HEK293T (cell line): ENCODE measurements around the gene KLHL29.

Experiments used
- CTCF ChIA-PET: fragments of 350-600 bp; formaldehyde crosslinking; extraction: SDS; loops from one replicate; lab custom pipeline; 2021; ENCODE audit warnings: antibody characterized with exemption, inconsistent platforms; lab: Yijun Ruan, JAX
- POLR2A ChIA-PET: fragments of 350-600 bp; formaldehyde crosslinking; extraction: SDS; loops from one replicate; lab custom pipeline; 2020; ENCODE audit warnings: antibody characterized with exemption, inconsistent platforms; lab: Yijun Ruan, JAX
- DNase-seq: peaks from one replicate; pipeline ENCODE4 v3.0.0; 2012; ENCODE audit warnings: mixed read lengths; ENCODE audit errors: extremely low spot score
- ARNT ChIP-seq: fragments of 450-650 bp; IDR thresholded peaks from 2 replicates; pipeline ENCODE4 v1.6.1; 2017; ENCODE audit warnings: mild to moderate bottlenecking
- BHLHE40 ChIP-seq: fragments of 450-650 bp; IDR thresholded peaks from 2 replicates; pipeline ENCODE4 v1.6.1; 2016; ENCODE audit warnings: mild to moderate bottlenecking, moderate library complexity, borderline replicate concordance
- CTBP1 ChIP-seq: fragments of 450-650 bp; IDR thresholded peaks from 2 replicates; pipeline ENCODE4 v1.6.1; 2016; ENCODE audit warnings: borderline replicate concordance
- ELF4 ChIP-seq: fragments of 450-650 bp; IDR thresholded peaks from 2 replicates; pipeline ENCODE4 v1.6.1; 2017; ENCODE audit warnings: antibody characterized with exemption
- FOXA1 ChIP-seq: fragments of 450-650 bp; IDR thresholded peaks from 2 replicates; pipeline ENCODE4 v1.6.1; 2016; ENCODE audit warnings: mild to moderate bottlenecking
- FOXK2 ChIP-seq: fragments of 450-650 bp; IDR thresholded peaks from 2 replicates; pipeline ENCODE4 v1.6.1; 2016; ENCODE audit warnings: mild to moderate bottlenecking
- FOXM1 ChIP-seq: fragments of 450-650 bp; IDR thresholded peaks from 2 replicates; pipeline ENCODE4 v1.6.1; 2017; ENCODE audit warnings: mild to moderate bottlenecking, borderline replicate concordance
- HDGF ChIP-seq: fragments of 450-650 bp; IDR thresholded peaks from 2 replicates; pipeline ENCODE4 v1.6.1; 2017; ENCODE audit warnings: antibody characterized with exemption, borderline replicate concordance
- L3MBTL2 ChIP-seq: fragments of 450-650 bp; conservative IDR thresholded peaks from 2 replicates; pipeline ENCODE4 v1.6.1; 2016; ENCODE audit warnings: mild to moderate bottlenecking
- LEF1 ChIP-seq: fragments of 450-650 bp; IDR thresholded peaks from 2 replicates; pipeline ENCODE4 v1.6.1; 2017; ENCODE audit warnings: mild to moderate bottlenecking, borderline replicate concordance
- NFRKB ChIP-seq: fragments of 450-650 bp; IDR thresholded peaks from 2 replicates; pipeline ENCODE4 v1.6.1; 2016; ENCODE audit warnings: mild to moderate bottlenecking, moderate library complexity
- PKNOX1 ChIP-seq: fragments of 450-650 bp; IDR thresholded peaks from 2 replicates; pipeline ENCODE4 v1.6.1; 2016
- SP1 ChIP-seq: fragments of 450-650 bp; IDR thresholded peaks from 2 replicates; pipeline ENCODE4 v1.6.1; 2017
- SUZ12 ChIP-seq: fragments of 450-650 bp; IDR thresholded peaks from 2 replicates; pipeline ENCODE4 v1.6.1; 2016; ENCODE audit warnings: mild to moderate bottlenecking
- TARDBP ChIP-seq: fragments of 450-650 bp; IDR thresholded peaks from 2 replicates; pipeline ENCODE4 v1.6.1; 2016
- ZNF384 ChIP-seq: fragments of 450-650 bp; IDR thresholded peaks from 2 replicates; pipeline ENCODE4 v1.6.1; 2016

The KLHL29 gene

GRCh38 chr2:23497536-23497935, 112.6 kb downstream of the KLHL29 start:
- TF ChIP-seq HDGF, result no peak
- TF ChIP-seq LEF1, result no peak
- TF ChIP-seq FOXA1, result no peak
- TF ChIP-seq NFRKB, result no peak
- no peak for TF ChIP-seq PKNOX1
- no peak for TF ChIP-seq CTBP1
- no peak for TF ChIP-seq ARNT
- no peak for TF ChIP-seq SP1
- no peak for TF ChIP-seq SUZ12
- TF ChIP-seq ZNF384, result no peak
- TF ChIP-seq ELF4, result no peak
- no peak for TF ChIP-seq FOXM1
- no peak for TF ChIP-seq TARDBP
- TF ChIP-seq FOXK2, result no peak
- TF ChIP-seq BHLHE40, result no peak
- no peak for TF ChIP-seq L3MBTL2
- POLR2A ChIA-PET, result no interaction called here
- no peak for DNase-seq
- CTCF ChIA-PET, result no interaction called here

GRCh38 chr2:23498943-23499342, 114.0 kb downstream of the KLHL29 start:
- TF ChIP-seq TARDBP (no peak), FOXK2 (no peak)
- ChIA-PET CTCF (no interaction called here), POLR2A (no interaction called here)

GRCh38 chr2:23499439-23499838, 114.5 kb downstream of the KLHL29 start:
- ChIA-PET POLR2A (no interaction called here), CTCF (no interaction called here)
- DNase-seq, result no peak
- TF ChIP-seq FOXK2, result no peak

More at GRCh38 chr2:23498943-23499342, 114.0 kb downstream of the KLHL29 start:
- no peak for DNase-seq

- POLR2A ChIA-PET, result no interaction called here
- DNase-seq, result no peak
- CTCF ChIA-PET, result no interaction called here
- TF ChIP-seq SUZ12 (no peak), FOXM1 (no peak), L3MBTL2 (no peak), FOXK2 (no peak), PKNOX1 (no peak), SP1 (no peak), ELF4 (no peak), TARDBP (no peak), ARNT (no peak), CTBP1 (no peak), NFRKB (no peak), ZNF384 (no peak)
Observed at GRCh38 chr2:23500836-23501235, 115.9 kb downstream of the KLHL29 start.

GRCh38 chr2:23502096-23502495, 117.1 kb downstream of the KLHL29 start:
- DNase-seq, result no peak
- ChIA-PET CTCF (no interaction called here), POLR2A (no interaction called here)
- TF ChIP-seq FOXM1, result no peak
- no peak for TF ChIP-seq SP1
- TF ChIP-seq CTBP1, result no peak
- TF ChIP-seq ARNT, result no peak
- no peak for TF ChIP-seq TARDBP
- TF ChIP-seq HDGF, result no peak
- no peak for TF ChIP-seq L3MBTL2
- TF ChIP-seq ZNF384, result no peak
- no peak for TF ChIP-seq FOXA1

GRCh38 chr2:23503097-23503496, 118.1 kb downstream of the KLHL29 start:
- ChIA-PET POLR2A (no interaction called here), CTCF (no interaction called here)
- no peak for DNase-seq
- TF ChIP-seq ZNF384 (no peak), ELF4 (no peak), L3MBTL2 (no peak), FOXK2 (no peak), SUZ12 (no peak), CTBP1 (no peak)

GRCh38 chr2:23503682-23504081, 118.7 kb downstream of the KLHL29 start:
- CTCF ChIA-PET, result no interaction called here
- TF ChIP-seq HDGF (no peak), CTBP1 (no peak), FOXA1 (no peak), BHLHE40 (no peak)

GRCh38 chr2:23504591-23504990, 119.6 kb downstream of the KLHL29 start:
- TF ChIP-seq HDGF (no peak), NFRKB (no peak), SUZ12 (no peak)
- DNase-seq, result no peak
- ChIA-PET CTCF (no interaction called here), POLR2A (no interaction called here)

More at GRCh38 chr2:23503682-23504081, 118.7 kb downstream of the KLHL29 start:
- POLR2A ChIA-PET, result no interaction called here
- DNase-seq, result no peak
